SW 1271 (cell line): ENCODE results near the gene OR51L1.

Source experiments
- DNase-seq, 2 experiments: peaks; one replicate each; lab custom pipeline; 2025; lab: John Stamatoyannopoulos, UW

OR51L1 gene

DNA sequence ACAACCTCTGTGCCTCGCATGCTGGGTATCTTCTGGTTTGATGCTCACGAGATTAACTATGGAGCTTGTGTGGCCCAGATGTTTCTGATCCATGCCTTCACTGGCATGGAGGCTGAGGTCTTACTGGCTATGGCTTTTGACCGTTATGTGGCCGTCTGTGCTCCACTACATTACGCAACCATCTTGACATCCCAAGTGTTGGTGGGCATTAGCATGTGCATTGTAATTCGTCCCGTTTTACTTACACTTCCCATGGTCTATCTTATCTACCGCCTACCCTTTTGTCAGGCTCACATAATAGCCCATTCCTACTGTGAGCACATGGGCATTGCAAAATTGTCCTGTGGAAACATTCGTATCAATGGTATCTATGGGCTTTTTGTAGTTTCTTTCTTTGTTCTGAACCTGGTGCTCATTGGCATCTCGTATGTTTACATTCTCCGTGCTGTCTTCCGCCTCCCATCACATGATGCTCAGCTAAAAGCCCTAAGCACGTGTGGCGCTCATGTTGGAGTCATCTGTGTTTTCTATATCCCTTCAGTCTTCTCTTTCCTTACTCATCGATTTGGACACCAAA is 52.2 kb downstream of the OR51L1 start:
- no peak for DNase-seq
